ENCODE measurements around the gene SEC14L5.

SEC14L5 gene

GRCh38 chr16:5065326-5065725, 107.2 kb downstream of the SEC14L5 start:
- Histone ChIP-seq H3K79me2 (ENCODE audit: low read length) (no peaks in the 10 kb centered on the region), H2AFZ (ENCODE audit: low read depth, low read length) (no peak overlapping the region), H3K4me3 (ENCODE audit: low read length) (no peak overlapping the region), H3K4me2 (ENCODE audit: low read length) (no peak overlapping the region), H3K9ac (ENCODE audit: low read length) (no peak overlapping the region), H3K4me1 (ENCODE audit: low read length) (peaks cover 9% of the 10 kb centered on the region), H3K27me3 (ENCODE audit: low read depth, low read length) (peaks cover 24% of the 10 kb centered on the region), H3K36me3 (replicated peaks; ENCODE audit: low read depth, low read length) (no peaks in the 10 kb centered on the region), H3K9me3 (ENCODE audit: insufficient read depth, low read length) (no peaks in the 10 kb centered on the region), H3K27ac (ENCODE audit: low read length) (no peak overlapping the region), H4K20me1 (ENCODE audit: insufficient read depth, low read length) (no peaks in the 10 kb centered on the region)
- TF ChIP-seq EZH2phosphoT487 (IDR thresholded peaks at IDR 0.05; ENCODE audit: low read depth), result no peak
- TF ChIP-seq CTCF (IDR thresholded peaks at IDR 0.05; ENCODE audit: low read depth, low read length), result no peak

- Histone ChIP-seq H3K27ac (ENCODE audit: low read length) (no peak within 1 kb of the TSS), H3K79me2 (ENCODE audit: low read length) (no peaks in the 10 kb centered on the region), H3K4me2 (ENCODE audit: low read length) (no peak within 1 kb of the TSS), H2AFZ (ENCODE audit: low read depth, low read length) (no peak within 1 kb of the TSS), H3K9me3 (ENCODE audit: insufficient read depth, low read length) (no peaks in the 10 kb centered on the region), H3K4me1 (ENCODE audit: low read length) (peaks cover 9% of the 10 kb centered on the region), H3K9ac (ENCODE audit: low read length) (no peak within 1 kb of the TSS), H4K20me1 (ENCODE audit: insufficient read depth, low read length) (no peaks in the 10 kb centered on the region), H3K27me3 (ENCODE audit: low read depth, low read length) (peaks cover 24% of the 10 kb centered on the region), H3K4me3 (ENCODE audit: low read length) (no peak within 1 kb of the TSS), H3K36me3 (replicated peaks; ENCODE audit: low read depth, low read length) (no peaks in the 10 kb centered on the region)
- TF ChIP-seq EZH2phosphoT487 (IDR thresholded peaks at IDR 0.05; ENCODE audit: low read depth), result no peak
- no peak for TF ChIP-seq CTCF (IDR thresholded peaks at IDR 0.05; ENCODE audit: low read depth, low read length)
Measured at GRCh38 chr16:5065813-5066212, 107.7 kb downstream of the SEC14L5 start, which contains the start of gene C16orf89. Gene C16orf89 (minus strand): TSS chr16:5065956. CDS start chr16:5065908, 48 bp downstream.

- Histone ChIP-seq H3K4me3 (ENCODE audit: low read length) (no peak overlapping the region), H3K36me3 (replicated peaks; ENCODE audit: low read depth, low read length) (no peaks in the 10 kb centered on the region), H3K9me3 (ENCODE audit: insufficient read depth, low read length) (no peaks in the 10 kb centered on the region), H3K4me2 (ENCODE audit: low read length) (no peak overlapping the region), H3K4me1 (ENCODE audit: low read length) (peaks cover 15% of the 10 kb centered on the region), H2AFZ (ENCODE audit: low read depth, low read length) (no peak overlapping the region), H3K27ac (ENCODE audit: low read length) (no peak overlapping the region), H3K9ac (ENCODE audit: low read length) (no peak overlapping the region), H4K20me1 (ENCODE audit: insufficient read depth, low read length) (no peaks in the 10 kb centered on the region), H3K27me3 (ENCODE audit: low read depth, low read length) (peaks cover 24% of the 10 kb centered on the region), H3K79me2 (ENCODE audit: low read length) (no peaks in the 10 kb centered on the region)
- no peak for TF ChIP-seq CTCF (IDR thresholded peaks at IDR 0.05; ENCODE audit: low read depth, low read length)
- no peak for TF ChIP-seq EZH2phosphoT487 (IDR thresholded peaks at IDR 0.05; ENCODE audit: low read depth)
Measured at GRCh38 chr16:5066511-5066910, 108.4 kb downstream of the SEC14L5 start.

Measured in OCI-LY3 (cell line).